ENCODE results near the gene FNBP1.

GRCh38 chr9:129904734-129905133, 138.3 kb downstream of the FNBP1 start:
- TF ChIP-seq, protein P1, sequence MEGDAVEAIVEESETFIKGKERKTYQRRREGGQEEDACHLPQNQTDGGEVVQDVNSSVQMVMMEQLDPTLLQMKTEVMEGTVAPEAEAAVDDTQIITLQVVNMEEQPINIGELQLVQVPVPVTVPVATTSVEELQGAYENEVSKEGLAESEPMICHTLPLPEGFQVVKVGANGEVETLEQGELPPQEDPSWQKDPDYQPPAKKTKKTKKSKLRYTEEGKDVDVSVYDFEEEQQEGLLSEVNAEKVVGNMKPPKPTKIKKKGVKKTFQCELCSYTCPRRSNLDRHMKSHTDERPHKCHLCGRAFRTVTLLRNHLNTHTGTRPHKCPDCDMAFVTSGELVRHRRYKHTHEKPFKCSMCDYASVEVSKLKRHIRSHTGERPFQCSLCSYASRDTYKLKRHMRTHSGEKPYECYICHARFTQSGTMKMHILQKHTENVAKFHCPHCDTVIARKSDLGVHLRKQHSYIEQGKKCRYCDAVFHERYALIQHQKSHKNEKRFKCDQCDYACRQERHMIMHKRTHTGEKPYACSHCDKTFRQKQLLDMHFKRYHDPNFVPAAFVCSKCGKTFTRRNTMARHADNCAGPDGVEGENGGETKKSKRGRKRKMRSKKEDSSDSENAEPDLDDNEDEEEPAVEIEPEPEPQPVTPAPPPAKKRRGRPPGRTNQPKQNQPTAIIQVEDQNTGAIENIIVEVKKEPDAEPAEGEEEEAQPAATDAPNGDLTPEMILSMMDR (IDR thresholded peaks at IDR 0.05), result no peak
- TF ChIP-seq, protein P2, sequence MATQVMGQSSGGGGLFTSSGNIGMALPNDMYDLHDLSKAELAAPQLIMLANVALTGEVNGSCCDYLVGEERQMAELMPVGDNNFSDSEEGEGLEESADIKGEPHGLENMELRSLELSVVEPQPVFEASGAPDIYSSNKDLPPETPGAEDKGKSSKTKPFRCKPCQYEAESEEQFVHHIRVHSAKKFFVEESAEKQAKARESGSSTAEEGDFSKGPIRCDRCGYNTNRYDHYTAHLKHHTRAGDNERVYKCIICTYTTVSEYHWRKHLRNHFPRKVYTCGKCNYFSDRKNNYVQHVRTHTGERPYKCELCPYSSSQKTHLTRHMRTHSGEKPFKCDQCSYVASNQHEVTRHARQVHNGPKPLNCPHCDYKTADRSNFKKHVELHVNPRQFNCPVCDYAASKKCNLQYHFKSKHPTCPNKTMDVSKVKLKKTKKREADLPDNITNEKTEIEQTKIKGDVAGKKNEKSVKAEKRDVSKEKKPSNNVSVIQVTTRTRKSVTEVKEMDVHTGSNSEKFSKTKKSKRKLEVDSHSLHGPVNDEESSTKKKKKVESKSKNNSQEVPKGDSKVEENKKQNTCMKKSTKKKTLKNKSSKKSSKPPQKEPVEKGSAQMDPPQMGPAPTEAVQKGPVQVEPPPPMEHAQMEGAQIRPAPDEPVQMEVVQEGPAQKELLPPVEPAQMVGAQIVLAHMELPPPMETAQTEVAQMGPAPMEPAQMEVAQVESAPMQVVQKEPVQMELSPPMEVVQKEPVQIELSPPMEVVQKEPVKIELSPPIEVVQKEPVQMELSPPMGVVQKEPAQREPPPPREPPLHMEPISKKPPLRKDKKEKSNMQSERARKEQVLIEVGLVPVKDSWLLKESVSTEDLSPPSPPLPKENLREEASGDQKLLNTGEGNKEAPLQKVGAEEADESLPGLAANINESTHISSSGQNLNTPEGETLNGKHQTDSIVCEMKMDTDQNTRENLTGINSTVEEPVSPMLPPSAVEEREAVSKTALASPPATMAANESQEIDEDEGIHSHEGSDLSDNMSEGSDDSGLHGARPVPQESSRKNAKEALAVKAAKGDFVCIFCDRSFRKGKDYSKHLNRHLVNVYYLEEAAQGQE (IDR thresholded peaks at IDR 0.05; ENCODE audit: insufficient read depth in 1 of 2, low read depth in 2 of 2, low read length in 1 of 2), result no peak
- no peak for TF ChIP-seq POLR2AphosphoS5 (IDR thresholded peaks at IDR 0.05; ENCODE audit: low read depth, low read length)
- no peak for TF ChIP-seq SIN3A (IDR thresholded peaks at IDR 0.05; ENCODE audit: borderline replicate concordance, insufficient read depth, low read depth, low read length)
- no peak for TF ChIP-seq TCF7L2 (IDR thresholded peaks at IDR 0.05; ENCODE audit: low read depth, low read length)
